WTC11 (cell line): Measurements from ENCODE around the gene LCN12. TPM values are rescaled to one million over a fixed set of nuclear protein-coding genes. Genes with fewer than 3 reads are reported as not detected.

Experiments used
- ATAC-seq: fragments of 200-7000 bp; cut with Tn5 transposase; 2 replicates; pipeline ENCODE4 v1.10.0; 2021; ENCODE audit warnings: mild to moderate bottlenecking, moderate library complexity
- CTCF ChIA-PET: fragments of 300-600 bp; sonication (Branson Sonifier 250); formaldehyde crosslinking; loops from one replicate; lab custom pipeline; 2021; ENCODE audit warnings: antibody characterized with exemption; lab: Charles Lee
- POLR2A ChIA-PET: fragments of 350-600 bp; sonication (Branson Sonifier 250); formaldehyde crosslinking; loops from one replicate; lab custom pipeline; 2021; ENCODE audit warnings: antibody characterized with exemption; lab: Charles Lee
- DNase-seq: peaks from one replicate; pipeline ENCODE4 v3.0.0; 2021; ENCODE audit warnings: low spot score
- H3K27ac Mint-ChIP-seq: 2 replicates; pipeline ENCODE4 v1.8.0; 2021; ENCODE audit warnings: mixed read lengths
- H3K27me3 Mint-ChIP-seq: 2 replicates; pipeline ENCODE4 v1.8.0; 2021; ENCODE audit warnings: low read depth, mild to moderate bottlenecking, moderate library complexity, mixed read lengths
- H3K36me3 Mint-ChIP-seq: 2 replicates; pipeline ENCODE4 v1.8.0; 2021; ENCODE audit warnings: mixed read lengths
- H3K4me1 Mint-ChIP-seq: 2 replicates; pipeline ENCODE4 v1.8.0; 2022; ENCODE audit warnings: mixed read lengths
- H3K4me3 Mint-ChIP-seq: 2 replicates; pipeline ENCODE4 v1.8.0; 2021; ENCODE audit warnings: mild to moderate bottlenecking, moderate library complexity, mixed read lengths
- H3K9me3 Mint-ChIP-seq: 2 replicates; pipeline ENCODE4 v1.8.0; 2021; ENCODE audit warnings: mixed read lengths
- ATF2 ChIP-seq: sonication (generic); formaldehyde crosslinking; IDR thresholded peaks from 2 replicates; pipeline ENCODE4 v1.8.1; 2022; ENCODE audit warnings: low read depth, missing genetic modification reagents, borderline replicate concordance
- CREM ChIP-seq: sonication (generic); formaldehyde crosslinking; IDR thresholded peaks from 2 replicates; pipeline ENCODE4 v1.8.1; 2022; ENCODE audit warnings: mild to moderate bottlenecking, missing genetic modification reagents, moderate library complexity
- FOXP1 ChIP-seq: sonication (generic); formaldehyde crosslinking; IDR thresholded peaks from 2 replicates; pipeline ENCODE4 v1.8.0; 2022; ENCODE audit warnings: missing genetic modification reagents, mild to moderate bottlenecking, moderate library complexity, borderline replicate concordance
- GRHL2 ChIP-seq: fragments of 250-450 bp; sonication (Bioruptor Pico); IDR thresholded peaks from 2 replicates; pipeline ENCODE4 v1.8.0; 2022; ENCODE audit warnings: mild to moderate bottlenecking, moderate library complexity; ENCODE audit not compliant: insufficient replicate concordance, severe bottlenecking
- HMGA2 ChIP-seq: fragments of 250-450 bp; sonication (Bioruptor Pico); IDR thresholded peaks from 2 replicates; pipeline ENCODE4 v1.4.0; 2021; ENCODE audit warnings: mild to moderate bottlenecking, moderate library complexity
- KAT7 ChIP-seq: sonication (generic); formaldehyde crosslinking; IDR thresholded peaks from 2 replicates; pipeline ENCODE4 v1.8.1; 2023; ENCODE audit warnings: missing genetic modification reagents, mild to moderate bottlenecking, borderline replicate concordance
- NR2C2 ChIP-seq: sonication (generic); formaldehyde crosslinking; IDR thresholded peaks from 2 replicates; pipeline ENCODE4 v1.8.0; 2022; ENCODE audit warnings: mild to moderate bottlenecking, missing genetic modification reagents
- ZBTB21 ChIP-seq: sonication (generic); formaldehyde crosslinking; IDR thresholded peaks from 2 replicates; pipeline ENCODE4 v1.8.1; 2023; ENCODE audit warnings: mild to moderate bottlenecking, missing genetic modification reagents, borderline replicate concordance
- ZNF219 ChIP-seq: sonication (generic); formaldehyde crosslinking; IDR thresholded peaks from 2 replicates; pipeline ENCODE4 v1.8.0; 2023; ENCODE audit warnings: missing genetic modification reagents, mild to moderate bottlenecking, borderline replicate concordance
- ZSCAN18 ChIP-seq: fragments of 250-450 bp; sonication (Bioruptor Pico); IDR thresholded peaks from 2 replicates; pipeline ENCODE4 v2.1.2; 2022; ENCODE audit warnings: mild to moderate bottlenecking, moderate library complexity
- total RNA-seq: library from RNA; stranded (reverse); gene quantifications from 3 replicates; pipeline ENCODE4 v1.2.3, GENCODE V29; 2021
- TF ChIP-seq, protein P1 (sequence below): sonication (generic); formaldehyde crosslinking; IDR thresholded peaks from 2 replicates; pipeline ENCODE4 v1.8.0; 2023; ENCODE audit warnings: missing genetic modification reagents, mild to moderate bottlenecking, borderline replicate concordance
- TF ChIP-seq, protein P2 (sequence below): sonication (generic); formaldehyde crosslinking; IDR thresholded peaks from 2 replicates; pipeline ENCODE4 v1.8.0; 2022; ENCODE audit warnings: mild to moderate bottlenecking, missing genetic modification reagents
- TF ChIP-seq, protein P3 (sequence below): sonication (generic); formaldehyde crosslinking; IDR thresholded peaks from 2 replicates; pipeline ENCODE4 v1.8.1; 2023; ENCODE audit warnings: mild to moderate bottlenecking, missing genetic modification reagents
- TF ChIP-seq, protein P4 (sequence below): sonication (generic); formaldehyde crosslinking; IDR thresholded peaks from 2 replicates; pipeline ENCODE4 v1.8.1; 2022; ENCODE audit warnings: missing genetic modification reagents, borderline replicate concordance
- TF ChIP-seq, protein P5 (sequence below): sonication (generic); formaldehyde crosslinking; IDR thresholded peaks from 2 replicates; pipeline ENCODE4 v1.8.1; 2023; ENCODE audit warnings: mild to moderate bottlenecking, missing genetic modification reagents, moderate library complexity

Gene LCN12
- total RNA-seq, 1 experiment from 2014 or later, result 1.9 TPM

DNA sequence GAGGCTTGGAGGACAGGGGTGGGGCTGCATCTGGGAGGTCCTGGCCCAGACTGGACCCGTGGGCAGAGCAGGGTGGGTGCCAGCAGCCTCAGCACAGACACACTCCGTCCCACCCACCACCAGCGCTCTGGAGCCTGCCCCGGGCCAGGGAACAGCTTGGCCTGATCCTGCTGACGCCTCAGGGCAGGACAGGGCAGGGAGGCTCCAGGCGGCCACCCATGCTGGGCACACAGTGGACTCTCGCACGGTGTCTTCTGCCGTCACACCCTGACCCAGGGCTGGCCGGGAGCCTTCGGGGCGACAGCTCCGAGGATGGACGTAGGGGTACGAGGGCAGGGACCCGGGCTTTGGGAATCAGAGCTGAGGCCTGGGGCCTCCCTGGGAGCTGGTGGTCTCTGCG, 17.1 kb downstream of the LCN12 start (continued):
- TF ChIP-seq GRHL2 (CRISPR knock-in tag) (no peak), KAT7 (CRISPR knock-in tag) (no peak), CREM (CRISPR knock-in tag) (no peak)
- TF ChIP-seq, protein P1, sequence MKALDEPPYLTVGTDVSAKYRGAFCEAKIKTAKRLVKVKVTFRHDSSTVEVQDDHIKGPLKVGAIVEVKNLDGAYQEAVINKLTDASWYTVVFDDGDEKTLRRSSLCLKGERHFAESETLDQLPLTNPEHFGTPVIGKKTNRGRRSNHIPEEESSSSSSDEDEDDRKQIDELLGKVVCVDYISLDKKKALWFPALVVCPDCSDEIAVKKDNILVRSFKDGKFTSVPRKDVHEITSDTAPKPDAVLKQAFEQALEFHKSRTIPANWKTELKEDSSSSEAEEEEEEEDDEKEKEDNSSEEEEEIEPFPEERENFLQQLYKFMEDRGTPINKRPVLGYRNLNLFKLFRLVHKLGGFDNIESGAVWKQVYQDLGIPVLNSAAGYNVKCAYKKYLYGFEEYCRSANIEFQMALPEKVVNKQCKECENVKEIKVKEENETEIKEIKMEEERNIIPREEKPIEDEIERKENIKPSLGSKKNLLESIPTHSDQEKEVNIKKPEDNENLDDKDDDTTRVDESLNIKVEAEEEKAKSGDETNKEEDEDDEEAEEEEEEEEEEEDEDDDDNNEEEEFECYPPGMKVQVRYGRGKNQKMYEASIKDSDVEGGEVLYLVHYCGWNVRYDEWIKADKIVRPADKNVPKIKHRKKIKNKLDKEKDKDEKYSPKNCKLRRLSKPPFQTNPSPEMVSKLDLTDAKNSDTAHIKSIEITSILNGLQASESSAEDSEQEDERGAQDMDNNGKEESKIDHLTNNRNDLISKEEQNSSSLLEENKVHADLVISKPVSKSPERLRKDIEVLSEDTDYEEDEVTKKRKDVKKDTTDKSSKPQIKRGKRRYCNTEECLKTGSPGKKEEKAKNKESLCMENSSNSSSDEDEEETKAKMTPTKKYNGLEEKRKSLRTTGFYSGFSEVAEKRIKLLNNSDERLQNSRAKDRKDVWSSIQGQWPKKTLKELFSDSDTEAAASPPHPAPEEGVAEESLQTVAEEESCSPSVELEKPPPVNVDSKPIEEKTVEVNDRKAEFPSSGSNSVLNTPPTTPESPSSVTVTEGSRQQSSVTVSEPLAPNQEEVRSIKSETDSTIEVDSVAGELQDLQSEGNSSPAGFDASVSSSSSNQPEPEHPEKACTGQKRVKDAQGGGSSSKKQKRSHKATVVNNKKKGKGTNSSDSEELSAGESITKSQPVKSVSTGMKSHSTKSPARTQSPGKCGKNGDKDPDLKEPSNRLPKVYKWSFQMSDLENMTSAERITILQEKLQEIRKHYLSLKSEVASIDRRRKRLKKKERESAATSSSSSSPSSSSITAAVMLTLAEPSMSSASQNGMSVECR (CRISPR knock-in tag), result no peak
- TF ChIP-seq, protein P2, sequence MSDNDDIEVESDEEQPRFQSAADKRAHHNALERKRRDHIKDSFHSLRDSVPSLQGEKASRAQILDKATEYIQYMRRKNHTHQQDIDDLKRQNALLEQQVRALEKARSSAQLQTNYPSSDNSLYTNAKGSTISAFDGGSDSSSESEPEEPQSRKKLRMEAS (CRISPR knock-in tag), result no peak
- TF ChIP-seq, protein P3, sequence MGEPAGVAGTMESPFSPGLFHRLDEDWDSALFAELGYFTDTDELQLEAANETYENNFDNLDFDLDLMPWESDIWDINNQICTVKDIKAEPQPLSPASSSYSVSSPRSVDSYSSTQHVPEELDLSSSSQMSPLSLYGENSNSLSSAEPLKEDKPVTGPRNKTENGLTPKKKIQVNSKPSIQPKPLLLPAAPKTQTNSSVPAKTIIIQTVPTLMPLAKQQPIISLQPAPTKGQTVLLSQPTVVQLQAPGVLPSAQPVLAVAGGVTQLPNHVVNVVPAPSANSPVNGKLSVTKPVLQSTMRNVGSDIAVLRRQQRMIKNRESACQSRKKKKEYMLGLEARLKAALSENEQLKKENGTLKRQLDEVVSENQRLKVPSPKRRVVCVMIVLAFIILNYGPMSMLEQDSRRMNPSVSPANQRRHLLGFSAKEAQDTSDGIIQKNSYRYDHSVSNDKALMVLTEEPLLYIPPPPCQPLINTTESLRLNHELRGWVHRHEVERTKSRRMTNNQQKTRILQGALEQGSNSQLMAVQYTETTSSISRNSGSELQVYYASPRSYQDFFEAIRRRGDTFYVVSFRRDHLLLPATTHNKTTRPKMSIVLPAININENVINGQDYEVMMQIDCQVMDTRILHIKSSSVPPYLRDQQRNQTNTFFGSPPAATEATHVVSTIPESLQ (CRISPR knock-in tag), result no peak

GRCh38 chr9:136969774-136970173, 17.7 kb downstream of the LCN12 start:
- Mint-ChIP-seq H3K27ac (no peak overlapping the region), H3K9me3 (no peaks in the 10 kb centered on the region), H3K4me3 (no peak overlapping the region), H3K27me3 (no peaks in the 10 kb centered on the region), H3K4me1 (peaks cover 10% of the 10 kb centered on the region), H3K36me3 (no peaks in the 10 kb centered on the region)
- ATAC-seq (no peak), DNase-seq (no peak)
- CTCF ChIA-PET, result interaction anchor here (0.5 to 4.5 kb wide), 5 partner anchors 8 to 331 kb away, joined by 3 to 19 read pairs (median 8); no protein-coding TSS in a partner anchor
- POLR2A ChIA-PET, result no interaction called here
- TF ChIP-seq KAT7 (CRISPR knock-in tag) (no peak), ZBTB21 (CRISPR knock-in tag) (no peak), FOXP1 (no peak), NR2C2 (CRISPR knock-in tag) (no peak), ZSCAN18 (no peak), HMGA2 (CRISPR knock-in tag) (no peak), ZNF219 (no peak), ATF2 (CRISPR knock-in tag) (no peak)
- TF ChIP-seq, protein P4, sequence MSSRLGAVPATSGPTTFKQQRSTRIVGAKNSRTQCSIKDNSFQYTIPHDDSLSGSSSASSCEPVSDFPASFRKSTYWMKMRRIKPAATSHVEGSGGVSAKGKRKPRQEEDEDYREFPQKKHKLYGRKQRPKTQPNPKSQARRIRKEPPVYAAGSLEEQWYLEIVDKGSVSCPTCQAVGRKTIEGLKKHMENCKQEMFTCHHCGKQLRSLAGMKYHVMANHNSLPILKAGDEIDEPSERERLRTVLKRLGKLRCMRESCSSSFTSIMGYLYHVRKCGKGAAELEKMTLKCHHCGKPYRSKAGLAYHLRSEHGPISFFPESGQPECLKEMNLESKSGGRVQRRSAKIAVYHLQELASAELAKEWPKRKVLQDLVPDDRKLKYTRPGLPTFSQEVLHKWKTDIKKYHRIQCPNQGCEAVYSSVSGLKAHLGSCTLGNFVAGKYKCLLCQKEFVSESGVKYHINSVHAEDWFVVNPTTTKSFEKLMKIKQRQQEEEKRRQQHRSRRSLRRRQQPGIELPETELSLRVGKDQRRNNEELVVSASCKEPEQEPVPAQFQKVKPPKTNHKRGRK (CRISPR knock-in tag), result no peak
- TF ChIP-seq, protein P5, sequence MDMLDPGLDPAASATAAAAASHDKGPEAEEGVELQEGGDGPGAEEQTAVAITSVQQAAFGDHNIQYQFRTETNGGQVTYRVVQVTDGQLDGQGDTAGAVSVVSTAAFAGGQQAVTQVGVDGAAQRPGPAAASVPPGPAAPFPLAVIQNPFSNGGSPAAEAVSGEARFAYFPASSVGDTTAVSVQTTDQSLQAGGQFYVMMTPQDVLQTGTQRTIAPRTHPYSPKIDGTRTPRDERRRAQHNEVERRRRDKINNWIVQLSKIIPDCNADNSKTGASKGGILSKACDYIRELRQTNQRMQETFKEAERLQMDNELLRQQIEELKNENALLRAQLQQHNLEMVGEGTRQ (CRISPR knock-in tag), result no peak
- TF ChIP-seq, protein P1 (CRISPR knock-in tag), result no peak
- TF ChIP-seq, protein P2 (CRISPR knock-in tag), result no peak
